ENCODE measurements around the gene SLC1A1.

Gene SLC1A1

GRCh38 chr9:4489919-4490704, at the start of gene SLC1A1:
TSS of gene SLC1A1 (plus strand) at chr9:4490468. CDS start at chr9:4490680, 212 bp downstream.
- DNase-seq = peak; percentile 6

- no peak for DNase-seq
Observed at GRCh38 chr9:4442806-4443205, 47.5 kb upstream of the SLC1A1 start.

DNA sequence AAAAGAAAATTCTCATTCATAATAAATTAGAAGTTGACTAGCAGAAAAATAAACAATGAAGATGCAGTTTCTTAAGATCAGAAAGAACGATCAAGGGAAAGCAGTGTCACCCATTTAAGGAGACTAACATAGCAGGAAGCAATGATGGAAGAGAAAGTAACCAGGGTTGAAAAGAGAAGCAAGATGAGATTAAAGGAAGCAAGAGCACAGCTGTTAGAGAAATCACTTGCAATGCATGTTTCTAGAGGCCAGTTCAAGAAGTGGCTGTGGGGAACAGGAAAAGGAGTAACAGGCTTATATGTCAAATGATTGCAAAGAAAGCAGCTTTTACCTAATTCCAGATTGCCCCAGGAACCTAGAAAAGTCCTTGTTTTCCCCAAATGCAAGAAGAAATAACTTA, 46.8 kb upstream of the SLC1A1 start:
- DNase-seq = no peak

- no peak for DNase-seq
Observed at GRCh38 chr9:4461437-4461836, 28.8 kb upstream of the SLC1A1 start.

- DNase-seq = no peak
Observed at GRCh38 chr9:4463824-4464223, 26.4 kb upstream of the SLC1A1 start.

GRCh38 chr9:4464911-4465513, 25.3 kb upstream of the SLC1A1 start:
- no peak for DNase-seq

DNA sequence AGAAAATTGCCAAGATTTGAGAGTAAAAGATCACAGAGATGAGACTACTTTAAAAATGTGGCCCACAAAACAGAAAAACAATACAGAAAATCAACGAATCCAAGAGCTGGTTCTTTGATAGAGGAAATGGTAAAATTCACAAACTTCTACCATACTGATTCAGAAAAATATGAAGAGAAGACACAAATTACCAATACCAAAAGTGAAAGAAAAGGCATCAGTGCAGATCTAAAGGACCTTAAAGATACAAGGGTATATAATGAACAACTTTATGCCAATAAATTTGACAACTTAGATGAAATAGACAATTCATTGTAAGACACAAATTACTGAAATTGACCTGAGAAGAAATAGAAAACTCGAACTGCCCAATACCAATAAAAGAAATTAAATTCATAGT, 24.4 kb upstream of the SLC1A1 start:
- DNase-seq = no peak

GRCh38 chr9:4475301-4475700, 15.0 kb upstream of the SLC1A1 start:
- no peak for DNase-seq

DNA sequence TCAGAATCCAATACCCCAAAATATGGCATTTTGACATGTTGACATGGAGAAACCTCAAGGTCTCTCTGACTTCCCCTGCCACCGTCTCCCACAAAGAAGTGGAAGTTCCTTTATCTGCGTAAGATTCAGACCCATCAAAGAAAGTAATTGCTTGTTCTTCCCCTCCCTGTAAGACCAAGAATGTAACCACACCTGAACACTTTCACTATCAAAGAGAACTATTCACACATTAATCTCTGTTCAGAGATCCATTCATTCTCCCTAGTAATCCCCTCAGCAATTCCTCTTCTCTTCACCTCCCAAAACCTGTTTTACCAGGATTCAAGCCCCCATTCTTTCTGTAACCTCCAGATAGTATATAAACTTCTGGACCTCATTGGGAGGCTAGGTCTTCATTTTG, 4.1 kb upstream of the SLC1A1 start:
- no peak for DNase-seq

GRCh38 chr9:4489562-4489918, 728 bp upstream of the SLC1A1 start:
- no peak for DNase-seq

DNA sequence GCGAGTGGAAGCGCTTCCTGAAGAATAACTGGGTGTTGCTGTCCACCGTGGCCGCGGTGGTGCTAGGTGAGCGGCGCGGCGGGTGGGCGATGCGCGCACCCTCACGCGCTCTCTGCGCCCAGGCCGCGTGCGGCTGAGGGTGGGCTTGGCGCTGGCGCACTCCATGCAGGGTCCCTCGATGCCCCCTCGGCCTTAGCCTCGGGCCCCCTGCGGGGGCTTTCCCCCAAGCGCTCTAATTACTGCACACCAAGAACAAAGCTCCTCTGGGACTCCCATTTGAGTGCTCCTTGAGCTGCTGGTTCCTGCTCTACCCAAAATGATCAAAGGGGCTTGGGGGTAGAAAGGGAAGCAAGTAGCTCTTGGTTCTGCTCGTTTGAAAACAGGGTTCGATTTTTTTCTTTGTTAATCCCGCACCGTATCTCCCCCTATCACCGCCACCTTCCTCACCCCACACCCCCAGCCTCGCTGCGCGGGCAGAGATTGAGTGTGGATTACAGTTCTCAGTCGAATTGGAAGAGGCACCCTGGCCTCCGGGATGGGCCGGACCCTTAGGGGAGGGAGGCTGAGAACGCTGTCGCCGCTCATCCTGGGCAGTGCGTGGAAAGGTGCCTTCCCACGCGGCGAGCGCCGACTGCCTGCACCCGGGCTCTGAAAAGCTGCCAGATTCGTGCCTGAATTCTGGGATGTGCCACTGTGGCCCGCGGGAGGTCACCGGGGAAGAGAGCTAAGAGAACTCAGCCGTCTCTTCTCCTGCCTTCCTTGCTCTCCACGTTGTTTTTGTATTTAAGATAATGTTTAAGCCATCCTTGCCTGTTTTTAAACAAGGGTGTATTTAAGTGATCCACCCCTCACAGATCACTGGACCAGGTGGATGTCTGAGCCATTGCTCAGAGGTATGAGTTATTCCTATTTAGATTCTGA, 697 bp downstream of the SLC1A1 start:
- no peak for DNase-seq

GRCh38 chr9:4491626-4491975, 1.3 kb downstream of the SLC1A1 start:
- no peak for DNase-seq

DNA sequence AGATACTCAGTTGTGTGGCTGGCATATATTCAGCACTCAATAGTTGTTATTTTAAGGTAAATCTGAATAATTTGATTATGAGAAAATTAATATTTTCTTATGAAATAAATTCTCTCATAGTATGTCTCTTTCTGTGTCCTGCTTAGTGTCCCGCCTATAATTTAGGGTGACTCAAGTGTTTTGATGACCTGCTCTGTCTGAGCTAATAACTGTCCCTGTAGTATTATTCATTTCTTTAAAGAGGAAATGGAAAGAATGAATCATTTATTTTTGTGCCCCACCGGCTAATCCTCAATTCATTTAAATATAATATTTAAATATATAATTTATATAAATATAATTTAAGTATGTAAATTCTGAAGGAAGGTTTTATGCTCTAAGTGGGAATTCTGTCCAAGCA, 4.1 kb downstream of the SLC1A1 start:
- DNase-seq = no peak

DNA sequence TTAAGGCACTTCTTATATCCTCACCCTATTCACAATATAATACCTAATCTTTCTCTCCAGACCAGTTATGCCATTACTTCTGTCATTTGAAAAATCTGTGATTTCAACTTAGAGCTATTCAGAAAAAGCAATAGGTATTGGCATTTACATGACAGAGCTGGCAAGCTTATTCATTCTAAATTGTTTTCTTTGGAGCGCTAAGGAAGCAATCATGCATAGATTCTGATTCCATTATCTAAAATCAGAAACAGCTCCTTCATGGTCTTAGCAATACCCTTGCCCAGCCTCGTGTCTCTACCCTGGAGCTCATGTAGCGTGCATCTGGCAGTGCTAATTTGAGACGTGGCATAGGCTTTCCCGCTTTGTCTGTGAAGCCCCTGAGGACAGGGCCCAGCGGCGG, 4.5 kb downstream of the SLC1A1 start:
- DNase-seq = no peak

DNA sequence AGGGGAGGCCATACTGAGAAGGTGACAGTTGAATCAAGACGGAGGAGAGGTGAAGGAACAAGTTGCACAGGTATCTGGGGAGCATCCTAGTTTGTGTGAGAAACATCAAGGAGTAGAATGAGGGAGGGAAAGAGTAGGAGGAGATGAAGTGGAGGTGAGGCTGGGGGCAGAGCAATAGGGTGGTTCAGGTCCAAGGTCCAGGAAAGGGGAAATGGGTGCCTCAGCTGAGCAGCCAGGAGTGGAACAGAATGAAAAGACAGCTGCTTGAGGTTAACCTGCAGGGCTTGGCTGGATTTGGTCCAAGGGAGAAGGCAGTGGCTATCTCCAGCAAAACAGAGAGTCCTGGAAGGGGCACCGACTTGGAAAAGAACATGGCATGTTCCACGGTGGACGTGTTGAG, 5.3 kb downstream of the SLC1A1 start:
- no peak for DNase-seq

DNA sequence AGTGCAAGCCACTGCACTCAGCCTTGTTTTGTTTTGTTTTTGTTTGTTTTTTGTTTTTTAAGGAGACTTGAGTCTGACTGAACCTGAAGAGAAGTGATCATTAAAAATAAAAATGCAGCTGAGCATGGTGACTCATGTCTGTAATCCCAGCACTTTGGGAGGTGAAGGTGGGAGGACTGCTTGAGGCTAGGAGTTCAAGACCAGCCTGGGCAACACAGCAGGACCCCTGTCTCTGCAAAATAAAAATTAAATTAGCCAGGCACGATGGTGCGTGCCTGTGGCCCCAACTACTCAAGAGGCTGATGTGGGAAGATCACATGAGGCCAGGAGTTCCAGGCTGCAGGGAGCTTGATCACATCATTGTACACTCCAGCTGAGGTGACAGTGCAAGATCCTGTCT, 6.2 kb downstream of the SLC1A1 start:
- DNase-seq = no peak

GRCh38 chr9:4497395-4497794, 7.1 kb downstream of the SLC1A1 start:
- no peak for DNase-seq

- no peak for DNase-seq
Observed at GRCh38 chr9:4497855-4498254, 7.6 kb downstream of the SLC1A1 start.

- DNase-seq = no peak
Observed at GRCh38 chr9:4499917-4500316, 9.6 kb downstream of the SLC1A1 start.

GRCh38 chr9:4501147-4501507, 10.9 kb downstream of the SLC1A1 start:
- DNase-seq = no peak

DNA sequence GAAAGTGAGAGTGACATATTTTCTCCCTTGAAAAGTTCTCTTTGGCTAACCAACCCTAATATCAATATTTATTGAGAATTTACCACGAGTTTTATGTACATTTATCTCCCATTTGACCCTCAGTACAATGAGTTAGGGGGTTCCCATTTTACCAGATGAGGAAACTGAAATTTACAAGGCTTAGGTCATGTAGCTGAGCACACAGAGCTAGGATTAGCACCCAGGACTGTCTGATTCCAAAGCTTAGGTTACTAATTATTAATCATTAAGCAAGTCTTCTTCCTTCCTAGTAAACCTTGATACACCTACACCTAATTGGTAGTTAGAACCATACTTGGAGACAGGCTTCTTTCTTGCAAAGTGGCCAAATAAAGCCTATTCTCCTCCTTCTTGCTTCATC, 12.2 kb downstream of the SLC1A1 start:
- DNase-seq = no peak

- no peak for DNase-seq
Observed at GRCh38 chr9:4503103-4503502, 12.8 kb downstream of the SLC1A1 start.

- DNase-seq = no peak
Observed at GRCh38 chr9:4504250-4504649, 14.0 kb downstream of the SLC1A1 start.

- no peak for DNase-seq
Observed at GRCh38 chr9:4506490-4506889, 16.2 kb downstream of the SLC1A1 start.
